GM18861 (cell line): ENCODE results near the gene PANX2.
"Not testable (repeated sequence)": the region's sequence is repeated elsewhere in the genome, so short reads cannot be mapped to it uniquely, and the experiment has no call there.

Experiments
- ATAC-seq: cut with Tn5 transposase; IDR thresholded peaks from one replicate; pipeline ENCODE4 v1.9.1; 2021; ENCODE audit not compliant: unreplicated experiment

The PANX2 gene, protein sequence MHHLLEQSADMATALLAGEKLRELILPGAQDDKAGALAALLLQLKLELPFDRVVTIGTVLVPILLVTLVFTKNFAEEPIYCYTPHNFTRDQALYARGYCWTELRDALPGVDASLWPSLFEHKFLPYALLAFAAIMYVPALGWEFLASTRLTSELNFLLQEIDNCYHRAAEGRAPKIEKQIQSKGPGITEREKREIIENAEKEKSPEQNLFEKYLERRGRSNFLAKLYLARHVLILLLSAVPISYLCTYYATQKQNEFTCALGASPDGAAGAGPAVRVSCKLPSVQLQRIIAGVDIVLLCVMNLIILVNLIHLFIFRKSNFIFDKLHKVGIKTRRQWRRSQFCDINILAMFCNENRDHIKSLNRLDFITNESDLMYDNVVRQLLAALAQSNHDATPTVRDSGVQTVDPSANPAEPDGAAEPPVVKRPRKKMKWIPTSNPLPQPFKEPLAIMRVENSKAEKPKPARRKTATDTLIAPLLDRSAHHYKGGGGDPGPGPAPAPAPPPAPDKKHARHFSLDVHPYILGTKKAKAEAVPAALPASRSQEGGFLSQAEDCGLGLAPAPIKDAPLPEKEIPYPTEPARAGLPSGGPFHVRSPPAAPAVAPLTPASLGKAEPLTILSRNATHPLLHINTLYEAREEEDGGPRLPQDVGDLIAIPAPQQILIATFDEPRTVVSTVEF

DNA sequence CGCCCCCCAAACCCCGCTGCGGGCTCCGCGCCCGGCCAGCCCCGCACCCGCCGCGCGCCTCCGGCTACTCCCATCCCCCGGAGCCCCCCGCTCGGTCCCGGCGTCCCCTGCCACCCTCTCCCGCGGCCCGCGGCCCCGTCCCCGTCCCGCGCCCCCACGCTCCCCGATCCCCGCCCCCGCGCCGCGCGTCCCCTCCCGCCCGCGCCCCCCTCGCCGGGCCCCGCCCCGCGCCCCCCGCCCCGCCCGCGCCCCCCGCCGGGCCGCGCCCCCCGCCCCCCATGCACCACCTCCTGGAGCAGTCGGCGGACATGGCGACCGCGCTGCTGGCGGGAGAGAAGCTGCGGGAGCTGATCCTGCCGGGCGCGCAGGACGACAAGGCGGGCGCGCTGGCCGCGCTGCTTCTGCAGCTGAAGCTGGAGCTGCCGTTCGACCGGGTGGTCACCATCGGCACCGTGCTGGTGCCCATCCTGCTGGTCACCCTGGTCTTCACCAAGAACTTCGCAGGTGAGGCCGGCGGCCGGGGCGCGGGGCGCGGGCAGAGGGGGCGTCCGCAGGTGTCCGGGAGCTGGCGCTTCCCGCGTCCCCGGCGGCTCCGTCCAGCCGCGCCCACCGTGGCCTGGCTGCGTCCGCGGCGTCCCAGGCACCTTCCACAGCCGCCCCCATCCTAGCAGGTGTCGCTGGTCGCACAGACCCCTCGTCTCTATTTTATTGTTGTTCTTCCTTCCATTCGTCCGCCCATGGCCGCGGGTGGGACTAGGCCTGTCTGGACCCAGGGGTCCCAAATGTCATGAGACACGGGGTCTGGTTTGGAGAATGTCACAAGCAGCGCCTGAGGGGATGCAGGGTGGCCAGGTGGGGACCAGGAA is at the start of gene PANX2:
Gene PANX2 (plus strand): TSS at position 279 of the 866 bp plus-strand sequence. CDS start 0 bp downstream, at position 279.
- no peak for ATAC-seq

DNA sequence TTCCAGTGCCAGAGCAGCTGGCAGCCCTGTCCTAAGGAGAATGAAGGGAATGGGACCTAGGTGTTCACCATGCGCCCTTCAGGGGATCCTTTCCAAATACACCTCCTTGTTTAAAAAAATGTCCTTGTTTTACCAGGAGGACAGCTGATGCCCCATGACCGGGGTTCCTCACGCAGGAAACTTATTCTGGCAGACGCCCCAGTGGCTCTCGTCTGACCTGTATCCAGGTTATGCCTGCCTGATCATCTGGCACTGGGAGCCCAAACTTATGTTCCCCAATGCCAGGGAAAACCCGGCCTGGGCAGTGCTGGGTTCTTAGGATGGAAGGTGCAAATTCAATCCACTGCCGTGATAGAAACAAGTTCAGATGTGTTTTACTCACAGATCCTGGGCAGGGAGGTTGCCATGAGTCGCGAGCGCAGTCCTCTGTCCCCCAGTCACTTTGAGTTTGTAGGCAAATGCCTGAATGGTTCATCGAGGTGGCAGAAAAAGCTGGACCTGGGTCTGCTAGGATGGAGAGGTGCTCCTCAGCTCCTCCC is 49.3 kb upstream of the PANX2 start:
- no peak for ATAC-seq

DNA sequence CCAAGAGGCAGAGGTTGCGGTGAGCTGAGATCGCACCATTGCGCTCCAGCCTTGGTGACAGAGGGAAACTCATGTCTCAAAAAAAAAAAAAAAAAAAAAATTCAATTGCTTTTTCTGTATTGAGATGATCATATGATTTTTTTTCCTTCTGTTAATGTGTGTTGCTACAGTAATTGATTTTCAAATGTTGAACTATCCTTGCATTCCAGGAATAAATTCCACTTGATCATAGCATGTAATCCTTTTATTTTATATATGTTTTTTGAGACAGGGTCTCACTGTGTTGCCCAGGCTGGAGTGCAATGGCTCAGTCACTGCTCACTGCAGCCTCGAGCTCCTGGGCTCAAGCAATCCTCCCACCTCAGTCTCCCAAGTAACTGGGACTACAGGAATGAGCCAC is 47.4 kb upstream of the PANX2 start:
- ATAC-seq: no peak

DNA sequence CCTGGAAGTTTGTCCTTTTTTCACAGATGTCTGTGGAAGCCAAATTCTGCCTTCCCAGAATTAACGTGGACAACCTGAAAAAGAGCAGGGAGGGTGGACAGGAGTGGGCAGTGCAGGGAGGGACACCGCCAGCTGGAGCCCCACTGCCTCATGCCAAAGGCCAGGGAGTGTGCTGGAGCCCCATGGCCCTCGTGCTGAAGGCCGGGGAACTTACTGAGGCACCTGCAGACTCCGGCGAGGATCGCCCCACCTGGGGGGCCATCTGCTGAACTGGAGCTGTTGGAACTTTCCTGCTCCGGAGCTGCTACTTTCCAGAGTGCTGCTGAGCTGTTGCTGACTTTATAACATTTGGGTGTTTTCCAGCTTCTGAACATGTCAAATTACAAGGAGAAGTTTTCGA is 45.5 kb upstream of the PANX2 start:
- ATAC-seq: no peak

DNA sequence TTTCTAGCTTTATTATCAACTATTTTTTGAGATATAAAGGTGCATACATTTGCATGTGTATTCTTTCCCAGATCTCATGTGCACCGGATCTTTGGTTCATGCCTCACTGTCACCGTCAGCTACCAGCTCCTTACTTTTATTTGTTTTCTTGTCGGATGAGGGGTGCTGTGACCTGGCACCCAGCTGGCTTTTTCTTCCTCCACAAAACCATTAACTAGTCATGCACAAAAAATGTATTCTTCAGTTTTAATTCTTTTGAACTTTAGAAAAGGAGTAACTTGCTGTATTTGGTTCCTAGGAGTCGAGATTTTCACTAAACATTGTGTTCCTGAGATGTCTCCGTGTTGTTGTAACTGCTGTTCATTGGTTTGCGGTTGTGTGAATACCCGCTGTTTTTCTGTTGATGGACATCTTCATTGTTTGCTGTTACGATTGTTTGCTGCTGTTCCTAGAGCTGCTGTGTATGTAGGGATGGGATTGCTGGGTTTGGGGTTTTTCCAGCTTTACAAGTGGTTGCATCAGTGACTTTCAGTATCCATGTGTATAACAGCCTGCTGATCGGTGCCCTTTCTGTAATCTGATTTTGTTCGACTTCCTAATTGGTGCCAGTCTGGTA is 41.3 kb upstream of the PANX2 start:
- no peak for ATAC-seq

DNA sequence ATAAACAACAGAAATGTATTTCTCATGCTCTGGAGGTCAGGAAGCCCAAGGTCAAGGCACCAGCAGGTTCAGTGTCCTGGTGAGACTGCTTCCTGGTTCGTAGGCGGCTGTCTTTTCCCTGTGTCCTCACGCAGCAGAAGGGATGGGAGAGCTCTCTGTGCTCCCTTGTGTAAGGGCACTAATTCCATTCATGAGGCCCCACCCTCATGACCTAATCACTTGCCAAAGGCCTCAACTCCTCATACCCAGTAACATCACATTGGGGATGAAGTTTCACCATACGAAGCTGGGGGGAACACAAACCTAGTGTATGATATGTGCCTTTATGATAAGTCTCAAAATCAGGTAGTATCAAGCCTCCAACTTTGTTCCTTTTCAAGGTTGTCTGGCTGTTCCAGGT is 38.6 kb upstream of the PANX2 start:
- ATAC-seq: no peak

DNA sequence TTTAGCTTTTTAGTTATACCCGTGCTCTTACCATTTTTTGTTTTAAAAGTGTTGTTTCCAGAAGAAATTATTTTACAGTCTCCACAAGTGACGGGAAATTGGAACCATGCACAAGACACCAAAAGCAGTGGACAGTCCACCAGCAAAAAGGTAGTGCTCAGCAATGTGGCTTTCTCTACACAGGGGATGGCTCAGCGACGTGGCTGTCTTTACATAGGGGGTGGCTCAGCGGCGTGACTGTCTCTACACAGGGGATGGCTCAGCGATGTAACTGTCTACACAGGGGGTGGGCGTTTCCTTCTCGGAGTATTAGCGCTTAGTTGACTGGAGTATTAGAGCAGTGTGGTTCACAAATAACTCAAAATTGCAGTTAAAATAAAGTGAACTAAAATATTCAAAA is 36.0 kb upstream of the PANX2 start:
- ATAC-seq: no peak

DNA sequence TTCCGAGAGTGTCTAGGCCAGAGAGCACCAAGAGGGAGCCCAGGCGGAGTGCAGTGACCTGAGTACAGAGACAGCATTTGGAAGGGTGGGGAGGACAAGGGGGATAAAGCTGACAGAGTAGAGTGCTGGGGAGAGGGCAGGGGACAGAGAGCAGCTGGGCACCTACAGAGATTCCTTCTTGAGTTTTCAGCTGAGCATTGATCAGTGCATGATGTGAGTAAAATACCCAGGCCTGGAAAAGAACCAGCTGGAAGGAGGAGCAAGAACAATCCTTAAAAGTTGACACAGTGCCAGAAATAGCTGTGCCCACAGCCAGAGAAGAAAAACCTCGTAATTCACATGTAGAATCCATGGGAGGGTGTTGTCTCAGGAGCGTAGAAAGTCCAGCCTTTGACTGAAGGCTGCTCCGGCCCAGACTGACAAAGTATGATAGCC is 33.9 kb upstream of the PANX2 start:
- no peak for ATAC-seq

DNA sequence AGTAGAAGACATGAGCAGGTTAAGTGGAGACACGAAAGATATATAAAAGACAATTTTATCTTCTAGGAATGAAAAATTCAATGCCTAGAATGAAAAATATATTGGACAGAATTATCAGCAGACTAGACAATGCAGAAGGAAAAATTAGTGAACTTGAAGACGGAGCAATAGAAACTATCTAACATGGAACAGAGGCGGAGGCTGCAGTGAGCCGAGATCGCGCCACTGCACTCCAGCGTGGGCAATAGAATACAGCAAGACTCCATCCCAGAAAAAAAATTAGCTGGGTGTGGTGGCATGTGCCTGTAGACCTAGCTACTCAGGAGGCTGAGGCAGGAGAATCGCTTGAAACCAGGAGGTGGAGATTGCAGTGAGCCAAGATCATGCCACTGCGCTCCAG is 33.3 kb upstream of the PANX2 start:
- ATAC-seq: not testable (repeated sequence)

DNA sequence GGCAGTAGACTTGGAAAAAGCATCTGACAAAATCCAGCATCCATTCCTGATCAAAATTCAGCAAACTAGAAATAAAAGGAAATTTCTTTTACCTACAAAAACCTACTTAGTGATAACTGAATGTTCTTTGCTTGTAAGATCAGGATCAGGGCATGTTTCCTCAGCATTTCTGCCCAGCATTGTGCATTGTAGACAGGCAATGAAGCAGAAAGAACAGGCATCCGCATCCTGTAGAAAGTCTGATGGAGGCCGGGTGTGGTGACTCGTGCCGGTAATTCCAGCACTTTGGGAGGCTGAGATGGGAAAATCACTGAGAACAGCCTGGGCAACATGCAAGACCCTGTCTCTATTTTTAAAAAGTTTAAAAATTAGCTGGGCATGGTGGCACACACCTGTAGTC is 32.5 kb upstream of the PANX2 start:
- no peak for ATAC-seq

DNA sequence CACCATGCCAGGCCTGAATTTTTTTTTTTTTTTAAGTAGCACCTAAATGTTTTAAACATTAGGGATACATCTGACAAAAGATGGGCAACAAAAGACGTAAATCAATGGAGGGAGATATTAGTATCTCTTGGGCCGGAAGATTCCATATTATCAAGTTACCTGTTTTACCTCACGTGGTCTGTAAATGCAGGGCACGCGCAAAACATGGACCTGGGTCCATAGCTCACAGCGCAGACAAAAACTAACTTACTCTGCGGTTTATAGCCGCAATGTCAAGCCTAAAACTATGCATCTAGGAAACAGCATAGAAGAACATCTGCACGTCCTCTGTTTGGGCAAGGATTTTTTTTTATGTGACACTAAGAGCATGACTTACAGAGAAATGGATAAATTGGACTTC is 31.5 kb upstream of the PANX2 start:
- no peak for ATAC-seq

DNA sequence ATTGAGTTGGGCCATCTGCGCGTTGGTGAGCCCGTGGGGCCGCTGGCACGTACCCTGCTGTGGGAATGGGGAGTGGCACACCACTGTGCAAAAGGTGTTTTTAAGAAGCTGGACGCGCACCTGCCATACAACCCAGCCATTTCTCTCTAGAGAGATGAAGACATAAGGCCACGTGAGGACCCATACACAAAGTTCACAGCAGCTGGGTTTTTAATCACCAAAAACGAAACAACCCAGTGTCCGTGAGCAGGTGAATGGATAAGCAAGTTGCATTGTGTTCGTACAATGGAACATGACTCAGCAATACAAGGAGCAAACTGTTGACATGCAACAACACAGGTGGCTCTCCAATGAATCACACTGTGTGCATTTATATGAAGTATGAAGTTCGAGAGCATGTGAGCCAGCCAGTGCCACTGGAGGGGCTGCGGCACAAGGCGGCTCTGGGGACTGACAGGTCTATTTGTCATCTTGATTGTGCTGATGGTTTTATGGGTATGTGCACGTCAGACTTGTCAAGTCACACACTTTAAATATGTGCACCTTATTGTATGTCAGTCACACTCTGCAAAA is 30.6 kb upstream of the PANX2 start:
- no peak for ATAC-seq

DNA sequence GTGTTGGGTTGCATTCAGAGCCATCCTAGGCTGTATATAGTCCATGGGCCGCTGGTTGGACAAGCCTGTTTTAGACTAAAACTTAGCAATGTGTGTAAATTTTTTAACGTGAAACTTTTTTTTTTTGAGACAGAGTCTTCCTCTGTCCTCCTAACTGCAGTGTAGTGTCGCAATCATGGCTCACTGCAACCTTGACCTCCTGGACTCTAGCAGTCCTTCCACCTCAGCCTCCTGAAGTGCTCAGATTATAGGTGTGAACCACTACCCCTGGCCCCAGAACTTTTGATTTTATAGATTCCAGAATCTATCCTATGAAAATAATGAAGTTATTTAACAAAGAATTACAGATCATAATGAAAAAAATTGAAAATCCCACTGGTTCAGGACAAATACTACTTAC is 29.9 kb upstream of the PANX2 start:
- ATAC-seq: no peak

DNA sequence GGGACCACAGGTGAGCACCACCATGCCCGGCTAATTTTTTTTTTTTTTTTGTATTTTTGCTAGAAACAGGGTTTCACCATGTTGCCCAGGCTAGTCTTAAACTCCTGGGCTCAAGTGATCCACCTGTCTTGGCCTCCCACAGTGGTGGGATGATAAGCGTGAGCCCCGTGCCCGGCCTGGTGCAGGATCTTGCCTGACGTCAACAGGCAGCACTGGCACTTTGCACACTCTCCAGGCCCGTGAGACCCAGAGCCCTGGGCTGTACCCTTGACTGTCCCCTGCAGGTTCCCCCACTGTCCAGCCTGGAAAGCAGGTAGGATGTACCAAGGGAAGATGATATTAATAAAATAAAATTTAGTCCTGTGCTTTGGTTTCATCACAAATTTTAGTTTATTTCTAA is 29.1 kb upstream of the PANX2 start:
- no peak for ATAC-seq

DNA sequence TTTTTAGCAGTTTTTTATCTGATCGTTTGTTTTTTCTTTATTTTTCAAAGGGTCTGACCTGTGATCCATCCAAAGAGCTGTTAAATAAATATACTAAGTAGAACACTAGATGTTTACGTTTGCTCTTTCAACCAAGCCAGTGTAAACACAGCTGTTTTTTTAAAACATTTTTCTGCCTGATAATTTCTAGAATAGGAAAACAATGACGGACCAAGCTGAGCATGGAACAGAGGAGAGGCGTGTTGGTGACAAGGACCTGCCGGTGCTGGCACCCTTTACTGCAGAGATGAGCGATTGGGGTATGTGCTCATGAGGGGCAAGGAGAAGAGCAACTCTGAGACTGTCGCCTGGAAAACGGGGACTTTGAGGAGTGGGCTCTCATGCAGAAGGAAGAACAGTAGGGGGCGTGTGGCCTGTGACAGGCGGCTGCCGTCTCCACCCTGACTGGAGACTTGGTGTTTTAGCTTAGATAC is 28.6 kb upstream of the PANX2 start:
- no peak for ATAC-seq

DNA sequence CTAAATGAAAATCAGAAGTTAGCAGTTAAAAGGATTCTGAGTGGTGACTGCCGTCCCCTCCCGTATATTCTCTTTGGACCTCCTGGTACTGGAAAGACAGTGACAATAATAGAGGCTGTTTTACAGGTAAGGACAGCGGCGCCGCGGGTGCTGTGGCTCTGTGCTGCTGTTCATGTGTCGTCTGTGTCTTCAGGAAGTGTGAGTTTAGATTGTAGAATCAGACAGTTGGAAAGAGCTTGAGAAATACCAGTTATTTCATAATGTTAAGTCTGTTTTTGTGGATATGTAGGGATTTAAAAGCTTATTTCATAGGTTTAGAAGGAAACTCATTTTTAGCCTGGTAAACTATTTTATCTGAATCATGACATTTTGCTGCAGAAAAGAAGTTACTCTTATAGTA is 27.4 kb upstream of the PANX2 start:
- ATAC-seq: no peak

DNA sequence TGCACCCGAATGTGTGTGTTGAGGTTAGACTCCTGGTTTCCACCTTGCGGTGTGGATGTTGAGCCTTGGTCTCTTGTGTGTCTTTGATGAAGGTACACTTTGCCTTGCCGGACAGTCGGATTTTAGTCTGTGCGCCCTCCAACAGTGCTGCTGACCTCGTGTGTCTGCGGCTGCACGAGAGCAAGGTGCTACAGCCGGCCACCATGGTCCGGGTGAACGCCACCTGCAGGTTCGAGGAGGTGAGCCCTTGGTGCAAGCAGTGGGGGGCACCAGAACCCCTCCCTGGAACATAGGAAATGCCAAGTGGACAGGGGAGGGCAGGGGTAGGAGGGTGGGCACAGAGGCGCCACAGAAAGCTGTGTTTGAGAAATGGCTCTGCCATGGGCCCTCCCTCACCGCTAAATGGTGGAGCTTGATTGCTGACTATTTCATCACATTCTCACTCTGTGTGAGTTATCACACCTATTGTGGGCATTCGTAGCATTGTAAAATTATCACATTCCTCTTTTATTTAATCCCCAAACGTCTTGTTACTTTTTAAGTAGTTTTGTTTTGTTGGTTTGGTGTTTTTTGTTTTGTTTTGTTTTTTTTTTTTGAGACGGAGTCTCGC is 26.4 kb upstream of the PANX2 start:
- no peak for ATAC-seq

DNA sequence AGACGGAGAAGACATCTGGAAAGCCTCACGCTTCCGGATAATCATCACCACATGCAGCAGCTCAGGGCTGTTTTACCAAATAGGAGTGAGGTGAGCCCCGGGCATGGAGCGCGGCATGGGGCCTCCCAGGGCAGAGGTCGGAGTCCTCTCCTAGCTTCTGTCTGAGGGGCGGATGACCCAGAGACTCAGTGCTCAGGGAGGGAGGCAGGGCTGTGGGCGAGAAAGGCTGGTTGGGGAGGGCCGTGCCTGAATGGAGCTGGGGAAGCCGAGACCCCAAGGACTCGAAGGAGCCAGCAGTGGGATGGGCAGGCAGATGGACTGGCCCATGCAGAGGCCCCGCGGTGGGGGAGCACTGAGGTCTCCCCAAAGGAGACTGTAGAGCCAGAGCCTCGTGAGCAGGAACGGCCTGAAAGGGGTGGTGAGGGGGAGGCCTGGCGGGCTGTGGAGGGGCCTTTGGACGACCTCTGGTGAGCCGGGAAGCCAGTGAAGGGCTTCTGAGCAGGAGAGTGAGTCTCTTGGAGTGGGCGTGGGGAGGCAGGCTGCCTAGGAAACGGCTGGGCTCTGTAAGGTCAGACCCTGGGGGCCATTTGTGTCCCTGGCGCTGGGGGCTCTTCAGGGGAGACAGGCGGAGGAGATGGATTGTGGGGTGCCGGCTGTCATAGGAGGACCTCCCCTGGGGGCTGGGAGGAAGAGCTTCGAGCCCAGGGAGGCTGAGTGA is 24.7 kb upstream of the PANX2 start:
- no peak for ATAC-seq
